ENCODE data around the gene KLHDC8A.
"Not testable (repeated sequence)": the region's sequence is repeated elsewhere in the genome, so short reads cannot be mapped to it uniquely, and the experiment has no call there.

The KLHDC8A gene

GRCh38 chr1:205356440-205357139 lies at the start of gene KLHDC8A:
Gene KLHDC8A, minus strand, starts transcription at chr1:205356922. Its CDS starts 13,318 bp downstream, at chr1:205343604.
- peak; percentile 81 for DNase-seq

- not testable (repeated sequence) for DNase-seq
These were observed 49.5 kb upstream of the KLHDC8A start for GRCh38 chr1:205406252-205406651.

GRCh38 chr1:205404484-205404883 lies 47.8 kb upstream of the KLHDC8A start:
- DNase-seq = not testable (repeated sequence)

- no peak for DNase-seq
These were observed 41.9 kb upstream of the KLHDC8A start for GRCh38 chr1:205398586-205398985.

- no peak for DNase-seq
These were observed 40.4 kb upstream of the KLHDC8A start for GRCh38 chr1:205396967-205397616.

GRCh38 chr1:205395616-205396015 lies 38.9 kb upstream of the KLHDC8A start:
- no peak for DNase-seq

- DNase-seq = no peak
These were observed 35.9 kb upstream of the KLHDC8A start for GRCh38 chr1:205392650-205393049.

GRCh38 chr1:205391386-205391785 lies 34.7 kb upstream of the KLHDC8A start:
- no peak for DNase-seq

- no peak for DNase-seq
These were observed 31.1 kb upstream of the KLHDC8A start for GRCh38 chr1:205387845-205388244.

GRCh38 chr1:205382990-205383389 lies 26.3 kb upstream of the KLHDC8A start:
- not testable (repeated sequence) for DNase-seq

- DNase-seq = no peak
These were observed 25.8 kb upstream of the KLHDC8A start for GRCh38 chr1:205382561-205382960.

- DNase-seq = no peak
These were observed 24.6 kb upstream of the KLHDC8A start for GRCh38 chr1:205381305-205381704.

- no peak for DNase-seq
These were observed 24.2 kb upstream of the KLHDC8A start for GRCh38 chr1:205380882-205381281.

- no peak for DNase-seq
These were observed 22.3 kb upstream of the KLHDC8A start for GRCh38 chr1:205379056-205379455.

GRCh38 chr1:205377355-205377754 lies 20.6 kb upstream of the KLHDC8A start:
- DNase-seq = no peak

GRCh38 chr1:205376739-205377138 lies 20.0 kb upstream of the KLHDC8A start:
- DNase-seq = no peak

GRCh38 chr1:205375835-205376545 lies 19.3 kb upstream of the KLHDC8A start:
- DNase-seq = no peak

GRCh38 chr1:205374210-205375078 lies 17.7 kb upstream of the KLHDC8A start:
- DNase-seq = no peak

- DNase-seq = no peak
These were observed 17.1 kb upstream of the KLHDC8A start for GRCh38 chr1:205373798-205374175.

- no peak for DNase-seq
These were observed 16.5 kb upstream of the KLHDC8A start for GRCh38 chr1:205373022-205373797.

GRCh38 chr1:205371871-205372660 lies 15.3 kb upstream of the KLHDC8A start:
- no peak for DNase-seq
